ENCODE measurements around the gene AHSP.
"Not testable (repeated sequence)": the region's sequence is repeated elsewhere in the genome, so short reads cannot be mapped to it uniquely, and the experiment has no call there.

AHSP gene

DNA sequence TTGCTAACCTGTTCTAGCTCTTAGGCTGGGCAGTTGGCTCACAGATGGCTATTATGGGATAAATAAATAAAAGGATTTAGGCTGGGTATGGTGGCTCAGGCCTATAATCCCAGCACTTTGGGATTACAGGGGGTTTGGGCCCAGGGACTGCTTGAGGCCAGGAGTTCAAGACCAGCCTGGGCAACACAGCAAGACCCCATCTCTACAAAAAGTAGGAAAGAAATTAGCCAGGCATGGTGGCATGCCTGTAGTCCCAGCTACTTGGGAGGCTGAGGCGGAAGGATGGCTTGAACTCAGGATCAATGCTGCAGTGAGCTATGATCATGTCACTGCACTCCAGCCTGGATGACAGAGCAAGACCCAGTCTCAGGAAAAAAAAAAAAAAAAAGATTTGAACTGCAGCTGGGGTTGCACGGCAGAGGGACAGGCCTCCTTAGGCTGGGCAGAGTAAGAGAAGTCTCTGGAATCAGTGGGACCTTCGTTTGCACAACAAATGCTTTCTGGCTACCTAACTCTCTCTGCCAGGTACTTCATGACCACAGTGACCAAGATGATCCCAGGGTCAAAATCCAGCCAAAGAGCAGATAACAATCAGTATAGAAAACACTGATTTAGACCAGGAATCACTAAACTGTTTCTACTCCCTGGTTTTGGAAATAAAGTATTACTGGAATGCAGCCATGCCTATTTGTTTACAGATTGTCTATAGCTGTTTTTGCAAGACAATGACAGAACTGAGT lies 26.3 kb upstream of the AHSP start:
- no peak for DNase-seq

- no peak for DNase-seq
Measured at GRCh38 chr16:31501966-31502348, 25.7 kb upstream of the AHSP start.

- no peak for DNase-seq
Measured at GRCh38 chr16:31502981-31503380, 24.7 kb upstream of the AHSP start.

DNA sequence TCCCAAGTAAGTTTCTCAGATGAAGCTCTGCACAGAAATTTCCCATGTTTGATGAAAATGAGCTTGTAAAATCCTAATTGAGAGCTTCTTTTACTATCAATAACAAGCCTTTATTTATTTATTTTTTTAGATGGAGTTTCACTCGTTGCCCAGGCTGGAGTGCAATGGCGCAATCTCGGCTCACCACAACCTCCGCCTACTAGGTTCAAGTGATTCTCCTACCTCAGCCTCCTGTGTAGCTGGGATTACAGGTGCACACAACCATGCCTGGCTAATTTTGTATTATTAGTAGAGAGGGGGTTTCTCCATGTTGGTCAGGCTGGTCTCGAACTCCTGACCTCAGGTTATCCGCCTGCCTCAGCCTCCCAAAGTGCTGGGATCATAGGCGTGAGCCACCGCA lies 24.1 kb upstream of the AHSP start:
- DNase-seq: not testable (repeated sequence)

- no peak for DNase-seq
Measured at GRCh38 chr16:31504159-31504558, 23.5 kb upstream of the AHSP start.

GRCh38 chr16:31505483-31505882 lies 22.2 kb upstream of the AHSP start:
- DNase-seq: no peak

DNA sequence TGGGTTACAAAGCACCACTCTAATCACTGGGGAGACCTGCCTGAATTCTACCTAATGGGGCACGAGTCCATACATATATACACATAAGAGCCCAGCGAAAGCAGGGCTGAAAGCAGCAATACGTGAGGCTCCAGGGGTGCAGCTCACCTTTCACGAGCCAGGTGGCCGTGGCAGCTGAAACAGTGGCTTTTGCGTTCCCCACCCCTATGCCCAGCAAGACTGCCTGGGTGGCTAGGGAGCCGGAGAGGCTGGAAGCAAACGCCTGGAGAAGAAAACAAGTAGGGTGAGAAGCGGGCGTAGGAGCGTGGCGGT lies 20.1 kb upstream of the AHSP start:
- DNase-seq: no peak

- peak; percentile 95 for DNase-seq
Measured at GRCh38 chr16:31507929-31508705, 19.6 kb upstream of the AHSP start, which contains the start of gene RUSF1. Gene RUSF1 (minus strand): TSS chr16:31508391. CDS start chr16:31508373, 18 bp downstream.

DNA sequence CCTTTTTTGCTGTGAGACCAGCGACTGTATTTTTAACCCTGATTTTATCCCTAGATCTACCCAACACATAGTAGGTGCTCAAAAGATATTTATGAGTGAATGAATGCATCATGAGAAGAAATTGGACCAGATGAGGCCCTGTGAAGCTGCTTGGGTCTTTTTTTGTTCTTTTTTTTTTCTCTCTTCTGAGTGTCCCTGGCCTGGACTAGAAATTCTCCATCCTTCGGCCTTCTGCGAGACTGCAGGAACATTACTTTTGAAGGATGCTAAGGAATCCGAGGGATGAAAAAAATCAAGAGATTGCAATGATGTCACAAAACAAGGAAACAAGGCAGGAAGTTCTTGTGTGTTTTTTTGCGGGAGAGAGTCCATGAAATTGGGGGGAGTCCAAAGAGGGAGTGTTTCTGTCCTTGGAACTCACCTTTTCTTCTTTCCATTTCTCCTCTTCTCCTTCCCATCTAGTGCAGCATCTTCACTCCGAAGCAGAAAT lies 18.9 kb upstream of the AHSP start:
- peak; percentile 72 for DNase-seq

DNA sequence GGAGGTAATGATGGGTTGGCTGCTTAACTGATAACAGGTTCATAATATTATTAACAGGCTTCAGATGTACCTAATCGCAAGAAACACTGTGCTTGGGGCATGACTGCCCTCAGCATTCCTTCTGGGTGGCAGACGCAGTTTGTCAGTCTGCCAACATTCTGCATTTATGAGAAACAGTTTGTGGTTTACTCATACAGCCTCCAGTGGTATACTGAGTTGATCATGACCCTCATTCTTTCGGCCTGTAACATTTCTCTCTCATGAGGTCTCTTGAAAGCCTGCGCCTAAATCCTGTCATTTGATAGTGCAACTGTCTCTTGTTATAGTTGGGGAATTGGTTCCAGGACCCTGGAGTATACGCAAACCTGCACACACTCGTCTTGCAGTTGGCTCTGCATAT lies 14.6 kb upstream of the AHSP start:
- no peak for DNase-seq

DNA sequence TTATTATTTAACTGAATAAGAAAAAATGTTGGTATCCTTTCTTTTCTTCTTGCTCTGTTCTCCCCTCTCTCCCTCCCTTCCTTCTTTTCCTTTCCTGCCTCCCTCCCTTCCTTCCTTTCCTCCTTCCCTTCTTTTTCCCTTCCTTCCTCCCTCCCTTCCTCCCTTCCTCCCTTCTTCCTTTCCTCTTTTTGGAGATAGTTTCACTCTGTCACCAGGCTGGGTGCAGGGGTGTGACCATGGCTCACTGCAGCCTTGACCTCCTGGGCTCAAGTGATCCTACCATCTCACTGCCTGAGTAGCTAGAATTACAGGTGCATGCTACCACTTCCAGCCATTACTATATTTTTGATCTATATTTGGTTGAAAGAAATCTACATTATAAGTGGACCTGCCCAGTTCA lies 13.8 kb upstream of the AHSP start:
- DNase-seq: no peak

DNA sequence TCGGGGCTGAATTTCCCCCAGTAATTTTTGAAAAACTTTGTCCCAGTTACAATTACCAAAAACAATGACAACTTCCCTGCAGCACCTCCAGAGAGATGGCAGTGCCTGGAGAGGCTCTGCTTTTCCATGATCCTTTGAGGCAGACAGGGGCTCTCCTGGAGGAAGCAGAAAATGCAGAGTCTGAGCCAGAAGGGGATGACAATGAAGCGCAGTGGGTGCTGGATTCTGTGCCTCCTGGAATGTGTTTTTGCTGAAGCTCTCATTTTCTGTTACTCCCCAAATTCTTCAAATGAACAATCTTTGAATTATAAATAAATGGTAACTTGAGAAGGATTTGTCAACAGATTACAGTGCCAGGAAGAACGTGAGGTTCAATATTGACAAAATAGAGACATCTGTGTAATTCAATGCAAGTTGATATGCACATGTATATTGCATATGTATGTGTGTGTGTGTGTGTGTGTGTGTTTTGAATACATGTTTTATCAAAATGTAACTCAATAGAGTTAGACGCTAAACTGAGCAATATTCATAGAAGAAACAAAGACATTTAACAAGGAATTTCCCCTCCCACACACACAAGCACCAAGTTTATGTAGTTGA lies 9.8 kb upstream of the AHSP start:
- no peak for DNase-seq

DNA sequence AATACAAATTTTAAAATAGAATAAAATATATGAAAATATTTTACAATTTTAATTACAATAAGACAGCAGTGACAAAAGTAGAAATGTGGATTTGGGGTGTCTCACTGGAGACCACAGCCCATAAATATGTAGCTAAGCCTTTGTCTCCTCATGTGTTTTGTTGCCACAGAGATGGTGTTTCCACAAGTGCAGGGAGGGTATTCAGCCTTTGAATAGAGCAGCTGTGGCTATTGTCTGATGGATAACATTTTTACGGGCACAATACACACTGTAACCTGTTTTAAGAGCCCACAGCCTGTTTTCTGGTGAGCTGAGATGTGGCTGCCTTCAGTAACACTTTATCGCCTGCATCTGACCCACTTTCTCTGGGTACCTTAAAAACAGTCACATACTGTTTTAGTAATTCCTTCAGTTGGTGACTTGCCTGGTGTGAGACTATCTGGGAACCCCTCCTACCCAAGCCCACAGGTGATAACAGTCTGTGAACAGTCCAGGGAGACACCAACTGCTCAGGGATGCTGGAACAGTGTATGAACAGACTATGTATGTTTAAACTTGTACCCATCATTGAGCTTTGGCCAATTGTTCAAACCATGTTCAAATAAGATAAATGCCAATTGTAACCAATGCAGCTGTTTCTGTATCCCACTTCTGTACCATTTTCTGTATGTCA lies 7.8 kb upstream of the AHSP start:
- DNase-seq: no peak

- DNase-seq: no peak
Measured at GRCh38 chr16:31521368-31521767, 6.3 kb upstream of the AHSP start.

DNA sequence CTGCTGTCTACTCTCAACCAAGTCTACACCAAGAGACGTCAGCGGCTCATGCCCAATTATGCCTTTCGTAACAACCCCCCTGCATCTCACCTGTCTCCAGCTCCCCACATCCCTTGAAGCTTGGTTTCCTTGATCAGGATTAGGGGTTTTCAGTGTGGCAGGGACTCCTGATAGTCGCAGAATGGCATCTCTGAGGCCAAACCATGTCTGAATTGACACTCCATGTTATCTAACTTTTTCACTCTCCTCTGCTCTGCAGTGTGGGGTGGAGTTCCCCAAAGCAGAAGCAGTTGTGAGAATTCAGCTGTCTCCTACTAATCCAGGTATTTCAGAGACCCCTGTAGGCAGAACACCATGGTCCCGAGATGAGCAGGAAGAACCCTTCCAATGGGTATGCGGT lies 5.6 kb upstream of the AHSP start:
- DNase-seq: no peak

GRCh38 chr16:31523768-31524167 lies 3.9 kb upstream of the AHSP start:
- DNase-seq: not testable (repeated sequence)

DNA sequence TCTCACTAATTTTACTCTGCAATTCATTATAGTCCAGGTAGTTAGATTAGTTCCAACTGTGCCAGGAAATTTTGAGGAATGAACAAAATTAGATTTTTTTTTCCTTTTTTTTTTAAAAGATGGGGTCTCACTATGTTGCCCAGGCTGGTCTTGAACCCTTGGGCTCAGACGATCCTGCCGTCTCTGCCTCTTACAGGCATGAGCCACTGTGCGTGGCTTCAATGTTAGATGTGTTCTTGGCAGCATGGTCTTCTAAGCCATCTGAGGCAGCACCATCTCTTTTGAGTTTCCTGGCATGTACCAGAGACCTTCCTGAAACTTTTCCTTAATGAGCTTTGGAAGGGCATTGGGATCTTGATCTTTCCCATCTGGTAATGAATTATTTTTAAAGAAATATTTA lies 2.6 kb upstream of the AHSP start:
- no peak for DNase-seq

DNA sequence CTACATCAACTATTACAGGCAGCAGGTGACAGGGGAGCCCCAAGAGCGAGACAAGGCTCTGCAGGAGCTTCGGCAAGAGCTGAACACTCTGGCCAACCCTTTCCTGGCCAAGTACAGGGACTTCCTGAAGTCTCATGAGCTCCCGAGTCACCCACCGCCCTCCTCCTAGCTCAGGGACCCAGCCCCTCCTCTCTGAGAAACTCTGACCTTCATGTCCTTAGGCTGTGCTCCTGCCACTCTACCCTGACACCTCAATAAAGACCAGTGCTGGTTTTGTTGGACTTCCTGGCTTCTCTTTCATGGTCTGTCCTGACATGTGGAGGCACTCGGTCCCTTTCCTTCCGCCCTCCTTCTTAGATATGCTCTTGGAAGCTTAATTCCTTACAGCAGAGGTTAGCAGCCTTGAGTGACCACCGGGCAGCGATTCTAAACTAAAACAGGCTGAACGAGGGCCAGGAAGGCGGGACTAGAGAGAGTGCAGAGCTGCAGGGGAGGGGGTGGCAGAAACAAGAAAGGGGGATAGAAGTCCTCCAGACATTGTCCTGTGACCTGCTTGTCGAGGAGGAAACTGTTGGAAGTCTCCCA lies 915 bp downstream of the AHSP start:
- no peak for DNase-seq

DNA sequence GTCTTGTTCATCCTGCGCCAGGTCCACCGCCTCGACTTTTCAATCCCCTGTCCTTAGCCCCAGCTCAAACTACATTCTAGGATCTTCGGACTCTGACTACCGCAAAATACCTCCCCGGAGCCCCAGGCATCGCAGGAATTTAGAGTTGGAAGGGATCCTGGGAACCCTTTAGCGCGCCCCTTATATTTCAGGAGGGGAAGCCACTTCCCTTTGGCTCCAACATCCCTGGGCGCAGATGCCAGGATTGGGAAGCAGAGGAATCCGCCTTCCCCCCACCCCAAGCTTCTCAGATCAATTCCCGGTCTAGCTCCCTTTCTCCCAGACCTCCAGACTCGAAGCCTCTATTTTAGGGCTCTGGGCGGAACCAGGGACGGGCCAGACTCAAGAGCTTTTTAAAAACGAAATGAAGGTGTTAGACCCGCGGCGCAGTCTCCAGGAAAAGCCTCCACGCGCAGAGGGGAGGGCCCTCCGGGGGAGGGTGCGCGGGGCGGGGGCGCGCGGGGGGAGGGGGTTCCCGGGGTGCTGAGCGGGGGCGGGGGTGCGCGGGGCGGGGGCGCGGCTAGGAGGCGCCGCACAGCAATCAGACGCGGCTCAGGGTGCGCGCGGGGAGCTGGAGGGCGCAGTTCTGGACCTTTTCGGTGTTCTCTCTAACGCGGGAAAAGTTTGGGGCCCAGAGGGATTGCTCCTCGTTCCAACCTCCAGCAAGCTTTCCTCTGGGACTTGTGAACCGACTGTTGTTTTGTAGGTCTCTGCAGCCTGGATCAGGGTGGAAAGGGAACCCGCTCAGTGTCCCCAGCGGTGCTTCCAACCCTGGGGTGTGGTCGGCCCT lies 1.6 kb downstream of the AHSP start:
- DNase-seq: no peak

DNA sequence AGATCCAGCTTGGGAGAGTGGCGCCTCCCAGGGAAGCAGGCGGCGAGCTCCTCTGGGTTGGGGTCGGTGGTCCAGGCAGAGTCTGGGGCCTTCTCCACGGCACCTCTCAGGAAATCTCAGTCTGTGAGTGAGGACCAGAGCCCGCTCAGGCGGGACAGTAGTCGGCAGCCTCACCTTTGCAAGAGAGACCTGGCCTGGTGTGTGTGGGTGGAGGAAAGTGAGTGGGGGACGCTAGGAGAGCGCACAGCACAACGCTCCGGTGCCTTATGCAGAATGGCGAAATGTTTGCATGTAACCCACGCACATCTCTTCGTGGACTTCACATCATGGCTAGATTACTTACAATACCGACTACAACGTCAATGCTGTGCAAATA lies 2.2 kb downstream of the AHSP start:
- no peak for DNase-seq

- no peak for DNase-seq
Measured at GRCh38 chr16:31530405-31530804, 2.7 kb downstream of the AHSP start.

- no peak for DNase-seq
Measured at GRCh38 chr16:31531096-31531495, 3.4 kb downstream of the AHSP start.

Measured in OCI-M1 (cell line).